Ramos (cell line): ENCODE measurements around the gene RAB8A.
"Not testable (repeated sequence)": the region's sequence is repeated elsewhere in the genome, so short reads cannot be mapped to it uniquely, and the experiment has no call there.

Experiments used
- in situ Hi-C: fragments of 300-500 bp; cut with MboI; formaldehyde crosslinking; loops from one replicate; pipeline ENCODE4 v1.14.3; 2022; ENCODE audit warnings: low sequenced_read_pairs; ENCODE audit not compliant: unreplicated experiment

The RAB8A gene

DNA sequence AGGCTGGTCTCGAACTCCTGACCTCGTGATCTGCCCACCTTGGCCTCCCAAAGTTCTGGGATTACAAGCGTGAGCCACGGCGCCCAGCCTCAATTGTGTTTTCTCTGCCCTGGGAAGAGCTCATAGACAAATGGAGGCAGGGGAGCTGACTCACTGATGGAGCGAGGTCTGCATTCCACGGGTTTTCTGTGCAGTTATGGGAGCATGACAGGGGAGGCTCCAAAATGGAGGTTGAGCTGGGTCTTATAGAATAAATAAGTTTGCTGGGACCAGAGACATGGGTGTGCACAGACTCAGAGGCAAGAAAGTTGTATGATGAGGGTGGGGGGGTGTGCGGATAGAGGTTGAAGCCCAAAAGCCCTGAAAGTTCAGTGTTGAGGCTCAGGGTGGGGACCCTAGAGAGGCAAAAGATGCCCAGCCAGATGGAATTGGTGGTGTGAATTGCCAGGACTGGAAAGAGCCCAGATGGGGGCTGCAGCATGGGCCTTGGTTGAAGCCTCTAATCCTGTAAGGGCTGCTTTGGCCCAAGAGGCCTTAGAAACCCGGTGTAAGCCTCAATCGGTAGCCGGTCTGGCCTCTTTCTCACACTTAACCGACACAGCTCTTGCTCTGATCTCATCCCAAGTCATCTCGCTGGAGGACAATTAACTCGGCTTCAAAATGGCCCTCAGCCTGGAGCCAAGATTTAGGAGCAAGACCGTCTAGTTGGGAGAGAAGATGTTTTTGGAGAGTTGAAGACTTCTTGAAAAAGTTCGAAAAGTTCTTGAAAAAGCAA is 33.5 kb upstream of the RAB8A start:
- in situ Hi-C loops, result no loop called here

DNA sequence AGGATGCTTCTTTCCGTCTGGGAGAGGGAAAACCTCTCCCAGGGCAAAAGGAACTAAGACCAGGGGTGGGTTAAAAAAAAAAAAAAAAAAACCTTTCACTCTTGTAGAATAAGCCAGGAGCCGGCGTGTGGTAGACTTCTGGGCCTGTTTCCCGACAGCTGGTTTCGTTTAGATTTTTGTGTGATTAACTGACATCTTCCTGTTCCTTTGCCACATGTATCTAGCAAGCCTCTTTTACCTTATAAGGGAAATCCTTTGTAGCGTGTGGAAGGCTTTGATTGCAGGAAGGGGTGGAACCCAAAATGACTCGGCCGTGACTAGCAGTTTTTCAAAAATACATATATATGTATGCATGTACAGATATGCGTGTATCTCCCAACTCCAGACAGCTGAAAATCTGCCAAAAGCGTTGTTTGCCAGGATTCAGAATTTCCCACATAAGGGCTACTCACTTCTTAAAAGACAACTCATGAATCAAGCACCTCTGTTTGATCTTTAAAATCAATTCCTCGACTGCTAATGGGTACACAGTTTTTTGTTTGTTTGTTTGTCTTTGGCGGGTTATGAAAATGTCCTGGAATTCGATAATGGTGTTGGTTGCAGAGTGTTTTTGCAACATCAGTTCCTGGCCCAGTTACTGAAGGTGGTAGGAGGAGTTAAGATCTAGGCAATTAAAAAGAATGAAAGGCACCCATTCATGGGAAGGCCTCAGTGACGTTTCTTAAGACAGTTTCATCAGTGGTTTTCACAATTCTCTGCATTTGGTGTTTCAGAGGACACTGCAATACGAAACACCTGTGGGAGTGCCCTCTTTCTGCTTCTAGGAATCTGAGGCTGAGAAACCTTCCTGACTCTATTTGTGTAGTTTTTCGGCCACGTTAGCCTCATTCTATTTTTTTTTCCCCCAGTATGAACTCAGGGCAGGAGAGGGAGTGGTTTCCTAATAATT is 32.7 kb upstream of the RAB8A start:
- in situ Hi-C loops, result no loop called here

DNA sequence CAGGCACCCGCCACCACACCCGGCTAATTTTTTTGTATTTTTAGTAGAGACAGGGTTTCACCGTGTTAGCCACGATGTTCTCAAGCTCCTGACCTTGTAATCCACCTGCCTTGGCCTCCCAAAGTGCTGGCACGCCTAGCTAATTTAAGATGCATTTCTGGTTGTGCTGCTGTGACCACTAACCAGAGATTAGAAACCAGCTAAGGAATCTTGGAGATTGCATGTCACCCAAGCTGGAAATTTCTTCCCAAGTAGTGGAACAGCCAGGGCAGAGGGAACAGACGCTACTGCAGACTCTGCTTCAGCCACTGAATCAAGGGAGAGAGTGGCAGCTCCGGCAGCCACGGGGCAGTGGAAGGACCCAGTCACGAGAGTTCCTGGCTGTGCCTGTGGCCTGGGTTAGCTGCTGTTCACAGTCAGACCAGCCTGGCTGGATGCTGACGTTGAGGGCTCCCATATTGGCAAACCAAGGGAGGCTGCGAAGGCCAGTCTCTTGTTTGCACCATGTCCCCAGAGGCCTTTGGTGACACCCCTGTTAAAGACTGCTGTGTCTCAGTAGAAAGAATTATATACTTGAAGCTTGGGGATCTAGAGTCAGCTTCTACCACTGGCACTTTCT is 27.5 kb upstream of the RAB8A start:
- in situ Hi-C loops, result no loop called here

- in situ Hi-C loops, result no loop called here
These were observed 26.6 kb upstream of the RAB8A start for GRCh38 chr19:16085115-16085514.

GRCh38 chr19:16087404-16087803 is 24.3 kb upstream of the RAB8A start:
- in situ Hi-C loops, result not testable (repeated sequence)

GRCh38 chr19:16087940-16088339 is 23.7 kb upstream of the RAB8A start:
- in situ Hi-C loops, result no loop called here

DNA sequence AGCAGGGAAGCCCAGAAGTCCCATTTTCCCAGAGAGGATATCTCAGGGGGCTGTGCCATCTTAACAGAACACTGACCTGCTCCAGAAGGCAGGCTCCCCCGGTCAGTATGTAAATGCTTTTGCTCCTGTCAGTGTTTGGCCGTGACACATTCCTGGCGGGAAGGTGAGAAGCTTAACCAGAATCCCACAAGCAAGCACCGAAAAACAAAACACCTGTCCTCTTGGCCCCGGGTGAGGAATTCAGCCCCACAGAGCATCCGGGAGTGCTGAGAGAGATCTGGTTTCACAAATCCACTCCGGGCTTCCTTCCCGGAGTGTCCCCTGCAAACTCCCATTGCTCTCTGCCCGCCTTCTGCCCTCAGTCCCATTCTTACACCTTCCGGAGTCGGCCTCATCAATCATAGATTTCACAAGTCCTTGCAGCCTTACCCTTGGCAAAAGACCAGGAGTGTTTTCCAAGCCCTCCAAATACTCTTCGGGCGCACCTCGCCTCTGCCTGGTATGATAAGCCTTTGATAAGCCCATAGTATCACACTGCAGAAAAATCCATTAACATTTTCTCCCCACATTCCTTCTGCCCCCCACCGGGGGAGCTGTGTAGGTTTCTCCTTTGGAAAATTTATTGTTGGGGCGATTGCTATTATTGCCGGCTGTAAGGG is 23.2 kb upstream of the RAB8A start:
- in situ Hi-C loops, result no loop called here

DNA sequence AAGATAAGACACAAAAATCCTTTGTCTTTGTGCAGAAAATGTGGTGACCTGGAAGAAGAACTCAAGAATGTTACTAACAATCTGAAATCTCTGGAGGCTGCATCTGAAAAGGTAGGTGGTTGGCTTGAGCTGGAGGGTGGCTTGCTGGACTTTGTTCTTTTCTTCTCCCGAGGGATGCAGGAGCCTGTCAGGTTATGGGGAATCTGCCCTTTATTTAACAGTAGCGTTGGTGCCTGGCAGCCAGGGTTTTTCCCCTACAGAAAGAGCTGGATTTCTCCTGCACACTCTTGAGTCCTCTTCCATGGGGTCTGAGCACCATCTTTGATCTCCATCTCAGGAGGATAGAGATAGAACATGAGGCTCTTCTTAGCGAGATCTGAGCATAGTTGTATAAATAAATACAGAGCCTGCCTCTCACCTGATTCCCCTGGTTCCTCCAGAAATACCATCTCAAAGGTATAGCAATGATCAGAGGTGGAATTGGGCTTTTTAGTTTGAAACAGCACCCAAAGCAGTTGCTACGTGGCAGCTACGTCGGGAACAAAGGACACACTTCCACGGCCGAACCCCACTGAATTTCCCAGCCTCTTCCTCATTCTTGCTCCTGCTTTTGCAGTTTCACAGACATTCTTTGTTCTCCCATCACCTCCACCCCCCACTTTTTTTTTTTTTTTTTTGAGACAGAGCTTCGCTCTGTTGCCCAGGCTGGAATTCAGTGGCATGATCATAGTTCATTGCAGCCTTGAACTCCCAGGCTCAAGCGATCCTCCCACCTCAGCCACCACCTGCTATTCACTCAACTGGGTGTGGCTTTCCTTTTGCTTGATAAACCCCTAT is 22.5 kb upstream of the RAB8A start:
- in situ Hi-C loops, result no loop called here

- in situ Hi-C loops, result no loop called here
These were observed 19.9 kb upstream of the RAB8A start for GRCh38 chr19:16091546-16092475.

DNA sequence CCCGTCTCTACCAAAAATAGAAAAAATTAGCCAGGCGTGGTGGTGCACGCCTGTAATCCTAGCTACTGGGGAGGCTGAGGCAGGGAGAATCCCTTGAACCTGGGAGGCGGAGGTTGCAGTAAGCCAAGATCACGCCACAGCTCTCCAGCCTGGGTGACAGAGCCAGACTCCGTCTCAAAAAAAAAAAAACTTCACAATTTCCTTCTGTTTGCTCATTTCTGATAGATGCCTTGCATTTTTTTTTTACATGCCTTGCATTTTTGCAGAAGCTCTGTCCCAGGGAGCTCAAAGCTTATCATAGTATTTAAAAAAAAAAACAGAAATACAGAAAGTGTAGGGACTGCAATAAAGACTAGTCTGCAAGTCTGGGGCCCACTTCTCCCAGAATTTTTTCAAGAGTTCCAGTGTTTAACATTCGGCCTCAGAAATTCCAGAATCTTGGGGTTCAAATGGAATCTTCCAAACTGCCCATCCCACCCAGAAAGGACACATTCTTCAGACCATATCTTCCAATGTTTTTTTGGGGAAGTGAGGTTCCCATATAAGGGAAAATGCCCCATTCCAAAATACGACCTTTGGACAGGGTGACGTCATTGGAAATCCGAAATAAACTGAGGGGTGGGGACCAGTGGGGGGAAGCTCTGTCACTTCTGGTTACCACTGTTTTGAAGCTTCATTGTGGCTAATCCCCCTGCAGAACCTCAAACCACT is 17.2 kb upstream of the RAB8A start:
- in situ Hi-C loops, result no loop called here

- in situ Hi-C loops, result no loop called here
These were observed 16.6 kb upstream of the RAB8A start for GRCh38 chr19:16095071-16095571.

- in situ Hi-C loops, result no loop called here
These were observed 15.3 kb upstream of the RAB8A start for GRCh38 chr19:16096280-16096855.

- in situ Hi-C loops, result no loop called here
These were observed 13.3 kb upstream of the RAB8A start for GRCh38 chr19:16098416-16098768.

GRCh38 chr19:16098821-16099220 is 12.9 kb upstream of the RAB8A start:
- in situ Hi-C loops, result no loop called here

GRCh38 chr19:16099314-16099965 is 12.2 kb upstream of the RAB8A start:
- in situ Hi-C loops, result not testable (repeated sequence)

GRCh38 chr19:16100524-16100923 is 11.2 kb upstream of the RAB8A start:
- in situ Hi-C loops, result no loop called here

DNA sequence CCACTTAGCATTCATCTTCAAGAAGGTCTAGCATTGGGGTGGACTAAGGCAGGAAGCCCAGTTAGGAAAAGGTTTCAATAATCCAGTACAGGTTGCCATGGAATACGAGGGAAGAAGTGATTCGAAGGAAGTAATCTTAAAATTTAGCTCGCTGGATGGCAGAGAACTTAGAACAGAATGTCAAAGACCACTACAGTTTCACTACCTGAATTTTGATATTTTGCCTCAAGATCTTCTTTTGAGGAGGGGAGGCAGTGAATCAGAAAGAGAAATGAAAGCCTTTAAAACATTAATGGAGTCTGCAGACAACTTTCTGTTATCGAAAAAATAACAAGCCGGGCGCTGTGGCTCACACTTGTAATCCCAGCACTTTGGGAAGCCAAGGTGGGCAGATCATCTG is 7.0 kb upstream of the RAB8A start:
- in situ Hi-C loops, result no loop called here
